ENCODE measurements around the gene RNF38.
"Not testable (repeated sequence)": the region's sequence is repeated elsewhere in the genome, so short reads cannot be mapped to it uniquely, and the experiment has no call there.

The RNF38 gene

DNA sequence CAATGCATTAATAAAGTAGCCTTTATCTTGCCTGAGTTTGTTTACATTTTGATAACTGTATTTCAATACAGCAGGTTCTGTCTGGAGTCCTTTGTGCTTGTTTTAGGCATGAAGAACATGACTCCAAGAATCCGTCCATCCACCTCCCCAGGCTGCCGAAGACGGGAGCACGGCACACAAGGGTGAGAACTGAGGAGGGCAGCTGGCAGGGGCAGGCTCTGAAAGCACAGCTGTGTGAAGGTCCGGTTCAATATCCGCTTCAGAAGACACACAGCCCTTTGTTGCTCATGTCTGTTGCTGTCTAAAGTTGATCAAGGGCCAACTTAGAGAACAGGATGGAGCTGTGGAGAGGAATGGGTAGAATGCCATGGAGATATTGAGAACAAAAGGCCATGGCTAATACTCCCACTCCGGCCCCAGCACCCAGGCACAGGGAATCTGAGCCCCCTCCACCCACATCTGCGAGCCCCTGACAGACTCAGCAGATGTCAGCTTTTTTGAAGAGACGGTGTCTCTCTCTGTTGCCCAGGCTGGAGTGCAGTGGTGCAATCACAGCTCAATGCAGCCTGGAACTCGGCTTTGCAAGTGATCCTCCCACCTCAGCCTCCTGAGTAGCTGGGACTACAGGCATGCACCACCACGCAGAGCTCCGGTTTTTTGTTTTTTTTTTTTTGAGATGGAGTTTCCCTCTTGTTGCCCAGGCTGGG is 83.3 kb downstream of the RNF38 start:
- peak; percentile 43 to 66 for DNase-seq (ENCODE audit: low read depth in 2 of 2)
- H3K4me3 ChIP-seq (replicated peaks in 1 of 2; ENCODE audit: low read depth in 2 of 2, low read length in 2 of 2): no peak overlapping the region
- TF ChIP-seq, protein P1, sequence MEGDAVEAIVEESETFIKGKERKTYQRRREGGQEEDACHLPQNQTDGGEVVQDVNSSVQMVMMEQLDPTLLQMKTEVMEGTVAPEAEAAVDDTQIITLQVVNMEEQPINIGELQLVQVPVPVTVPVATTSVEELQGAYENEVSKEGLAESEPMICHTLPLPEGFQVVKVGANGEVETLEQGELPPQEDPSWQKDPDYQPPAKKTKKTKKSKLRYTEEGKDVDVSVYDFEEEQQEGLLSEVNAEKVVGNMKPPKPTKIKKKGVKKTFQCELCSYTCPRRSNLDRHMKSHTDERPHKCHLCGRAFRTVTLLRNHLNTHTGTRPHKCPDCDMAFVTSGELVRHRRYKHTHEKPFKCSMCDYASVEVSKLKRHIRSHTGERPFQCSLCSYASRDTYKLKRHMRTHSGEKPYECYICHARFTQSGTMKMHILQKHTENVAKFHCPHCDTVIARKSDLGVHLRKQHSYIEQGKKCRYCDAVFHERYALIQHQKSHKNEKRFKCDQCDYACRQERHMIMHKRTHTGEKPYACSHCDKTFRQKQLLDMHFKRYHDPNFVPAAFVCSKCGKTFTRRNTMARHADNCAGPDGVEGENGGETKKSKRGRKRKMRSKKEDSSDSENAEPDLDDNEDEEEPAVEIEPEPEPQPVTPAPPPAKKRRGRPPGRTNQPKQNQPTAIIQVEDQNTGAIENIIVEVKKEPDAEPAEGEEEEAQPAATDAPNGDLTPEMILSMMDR (IDR thresholded peaks at IDR 0.05; ENCODE audit: low read depth, low read length): no peak

DNA sequence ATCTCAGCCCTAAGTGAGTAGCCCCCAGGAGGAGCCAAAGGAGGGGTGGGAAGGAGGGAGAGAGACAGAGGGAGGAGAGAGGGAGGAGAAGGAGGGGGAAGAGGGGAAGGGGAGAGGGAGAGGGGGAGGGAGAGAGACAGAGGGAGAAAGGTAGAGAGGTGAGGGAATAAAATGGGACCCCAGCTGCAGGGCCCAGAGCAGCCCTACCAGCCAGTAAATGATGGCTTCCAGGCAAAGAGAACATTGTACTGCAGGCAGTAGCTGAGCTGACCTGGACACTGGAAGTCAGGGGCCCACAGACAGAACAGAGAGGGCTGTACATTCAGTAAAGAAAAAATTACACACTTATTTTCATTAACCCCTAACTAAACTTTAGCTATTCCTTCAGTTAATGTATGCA is 84.0 kb downstream of the RNF38 start:
- TF ChIP-seq, protein P1 (IDR thresholded peaks at IDR 0.05; ENCODE audit: low read depth, low read length): no peak
- H3K4me3 ChIP-seq (replicated peaks in 1 of 2; ENCODE audit: low read depth in 2 of 2, low read length in 2 of 2): no peak overlapping the region
- no peak for DNase-seq (ENCODE audit: low read depth in 2 of 2)

DNA sequence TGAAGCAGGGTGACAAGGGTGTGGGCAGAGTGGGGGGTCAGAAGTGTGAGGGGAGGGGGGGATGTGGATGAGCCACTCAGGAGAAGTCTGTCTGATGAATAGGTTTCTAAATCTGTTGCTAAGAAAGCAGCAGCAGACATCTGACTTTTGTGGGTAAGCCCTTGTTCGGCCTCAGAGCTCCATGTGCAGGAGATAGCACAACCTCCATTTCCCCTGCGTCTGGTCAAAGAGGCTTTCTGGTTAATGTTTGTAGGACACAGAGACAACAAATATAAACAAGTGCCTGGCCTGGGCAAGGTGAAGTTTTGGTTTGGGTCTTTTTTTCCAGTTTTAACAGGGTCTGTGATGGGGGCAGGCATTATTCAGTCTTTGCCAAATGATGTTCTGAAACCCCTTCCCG is 84.8 kb downstream of the RNF38 start:
- TF ChIP-seq, protein P1 (IDR thresholded peaks at IDR 0.05; ENCODE audit: low read depth, low read length): no peak
- H3K4me3 ChIP-seq (replicated peaks in 1 of 2; ENCODE audit: low read depth in 2 of 2, low read length in 2 of 2): no peak overlapping the region
- DNase-seq (ENCODE audit: low read depth in 2 of 2): no peak

DNA sequence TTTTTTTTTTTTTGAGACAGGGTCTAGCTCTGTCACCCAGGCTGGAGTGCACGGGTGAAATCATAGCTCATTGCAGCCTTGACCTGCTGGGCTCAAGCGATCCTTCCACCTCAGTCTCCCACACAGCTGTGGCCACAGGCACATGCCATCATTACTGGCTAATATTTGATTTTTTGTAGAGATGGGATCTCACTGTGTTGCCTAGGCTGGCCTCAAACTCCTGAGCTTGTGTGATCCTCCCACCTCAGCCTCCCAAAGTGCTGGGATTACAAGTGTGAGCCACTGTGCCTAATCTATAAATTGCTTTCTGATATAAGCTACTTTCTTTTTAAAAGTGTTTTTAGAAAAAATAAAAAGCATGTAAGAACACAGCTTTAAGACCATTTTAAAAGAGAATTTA is 85.3 kb downstream of the RNF38 start:
- no peak for DNase-seq (ENCODE audit: low read depth in 2 of 2)
- no peak overlapping the region for H3K4me3 ChIP-seq (replicated peaks in 1 of 2; ENCODE audit: low read depth in 2 of 2, low read length in 2 of 2)
- TF ChIP-seq, protein P1 (IDR thresholded peaks at IDR 0.05; ENCODE audit: low read depth, low read length): no peak

DNA sequence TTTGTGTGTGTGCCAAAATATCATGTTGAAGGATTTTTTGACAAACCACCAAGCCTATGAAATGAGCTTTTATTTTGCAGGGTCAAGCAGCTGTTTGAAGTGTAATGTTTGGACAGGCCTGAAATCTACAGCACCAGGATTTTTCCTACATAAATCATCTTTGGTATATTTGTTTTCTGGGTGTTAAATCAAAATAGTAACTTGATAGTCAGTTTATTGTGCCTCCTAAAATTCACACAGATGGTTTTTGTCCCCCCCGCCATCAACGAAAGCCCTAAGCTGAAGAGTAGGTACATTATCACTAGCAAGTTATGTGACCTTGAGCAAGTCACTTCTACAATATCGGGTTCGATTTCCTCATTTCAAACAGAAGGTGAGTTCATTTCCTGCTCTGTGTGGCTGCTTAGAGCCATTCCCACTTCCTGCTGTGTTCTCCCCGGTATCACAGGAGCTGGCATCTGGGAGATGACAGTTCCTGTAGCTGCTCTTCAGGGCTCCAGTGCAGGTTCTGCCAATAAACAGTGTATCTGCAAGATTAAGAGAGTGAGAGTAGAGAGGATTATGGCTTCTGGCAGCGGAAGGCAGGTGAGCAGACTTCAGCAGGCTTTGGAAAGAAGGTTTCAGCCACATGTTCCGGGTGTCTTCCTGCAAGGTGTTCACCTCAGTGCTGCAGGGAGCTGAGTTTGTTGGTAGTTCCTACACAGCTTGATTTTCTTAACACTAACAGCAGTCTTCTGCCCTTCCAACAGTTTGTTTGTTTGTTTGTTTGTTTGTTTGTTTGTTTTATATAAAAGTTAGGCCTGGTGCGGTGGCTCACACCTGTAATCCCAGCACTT is 93.4 kb downstream of the RNF38 start:
- no peak overlapping the region for H3K4me3 ChIP-seq (replicated peaks in 1 of 2; ENCODE audit: low read depth in 2 of 2, low read length in 2 of 2)
- peak; percentile 26 to 30 for DNase-seq (ENCODE audit: low read depth in 2 of 2)
- TF ChIP-seq, protein P1 (IDR thresholded peaks at IDR 0.05; ENCODE audit: low read depth, low read length): no peak

DNA sequence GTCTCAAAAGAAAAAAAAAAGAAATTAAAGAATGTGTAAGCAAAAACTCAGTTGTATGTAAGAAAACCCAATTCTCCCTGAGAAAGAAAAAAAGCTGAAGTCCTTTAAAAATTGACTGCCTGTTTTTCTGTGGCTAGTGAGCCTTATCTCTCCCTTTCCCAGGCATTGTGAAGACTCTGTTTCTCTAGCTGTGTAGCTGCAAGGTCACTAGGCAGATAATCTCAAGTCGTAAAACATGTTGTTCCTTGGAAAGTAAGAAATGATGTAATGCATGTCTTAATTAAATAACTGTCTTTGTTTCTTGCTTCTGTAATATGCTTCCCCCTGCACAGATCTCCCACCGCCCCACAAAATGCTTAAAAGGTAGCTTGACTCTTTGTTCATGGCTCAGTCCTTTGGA is 95.7 kb downstream of the RNF38 start:
- H3K4me3 ChIP-seq (replicated peaks in 1 of 2; ENCODE audit: low read depth in 2 of 2, low read length in 2 of 2); DNase-seq (ENCODE audit: low read depth in 2 of 2): not testable (repeated sequence)

DNA sequence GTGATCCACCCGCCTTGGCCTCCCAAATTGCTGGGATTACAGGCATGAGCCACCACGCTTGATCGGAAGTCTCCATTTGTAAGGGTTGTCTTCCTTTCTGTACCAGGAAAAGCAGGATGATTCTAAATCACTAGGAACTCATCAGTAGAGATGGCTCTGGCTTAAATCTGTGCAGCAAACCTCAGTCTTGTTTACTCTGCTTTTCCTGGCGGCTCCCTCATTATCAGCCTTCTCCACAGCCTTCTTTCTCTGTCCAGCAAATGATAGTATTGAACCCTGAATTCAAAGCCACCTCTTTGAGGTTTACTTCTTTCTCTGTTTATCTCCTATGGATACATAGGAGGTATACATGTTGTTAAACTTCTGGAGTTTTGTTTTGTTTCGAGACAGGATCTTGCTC is 98.8 kb downstream of the RNF38 start:
- no peak for DNase-seq (ENCODE audit: low read depth in 2 of 2)

More for the DNA sequence above, 98.8 kb downstream of the RNF38 start:
- TF ChIP-seq, protein P1 (IDR thresholded peaks at IDR 0.05; ENCODE audit: low read depth, low read length): no peak
- no peak overlapping the region for H3K4me3 ChIP-seq (replicated peaks in 1 of 2; ENCODE audit: low read depth in 2 of 2, low read length in 2 of 2)
